HCT116 (cell line): Measurements from ENCODE around the gene NCOA1.

Source experiments
- ATF3 ChIP-seq: IDR thresholded peaks from 2 replicates; pipeline ENCODE4 v1.6.1; 2012
- CEBPB ChIP-seq: IDR thresholded peaks from 2 replicates; pipeline ENCODE4 v1.6.1; 2012; ENCODE audit warnings: low read depth
- EZH2 ChIP-seq: fragments of 200-600 bp; sonication (generic); IDR thresholded peaks from 2 replicates; pipeline ENCODE4 v1.6.1; 2017; ENCODE audit warnings: antibody characterized with exemption, mixed run types
- EZH2phosphoT487 ChIP-seq: fragments of 200-600 bp; IDR thresholded peaks from 2 replicates; pipeline ENCODE4 v1.6.1; 2018; ENCODE audit warnings: antibody characterized with exemption, borderline replicate concordance
- JUND ChIP-seq: IDR thresholded peaks from 2 replicates; pipeline ENCODE4 v1.6.1; 2012
- POLR2A ChIP-seq: IDR thresholded peaks from 2 replicates; pipeline ENCODE4 v1.7.0; 2011; ENCODE audit warnings: borderline replicate concordance; ENCODE audit not compliant: insufficient read depth, insufficient read length; ENCODE audit errors: extremely low read depth
- POLR2AphosphoS5 ChIP-seq: IDR thresholded peaks from 2 replicates; pipeline ENCODE4 v1.6.1; 2011; ENCODE audit warnings: mild to moderate bottlenecking, low read depth, low read length, moderate library complexity
- SP1 ChIP-seq: IDR thresholded peaks from 2 replicates; pipeline ENCODE4 v1.6.1; 2012; ENCODE audit warnings: low read depth
- YY1 ChIP-seq: IDR thresholded peaks from 2 replicates; pipeline ENCODE4 v1.6.1; 2011; ENCODE audit warnings: low read length, low read depth, moderate library complexity, mild to moderate bottlenecking; ENCODE audit not compliant: insufficient replicate concordance; ENCODE audit errors: extremely low read depth
- TF ChIP-seq, protein P1 (sequence below): IDR thresholded peaks from 2 replicates; pipeline ENCODE4 v1.6.1; 2012; ENCODE audit warnings: low read depth
- TF ChIP-seq, protein P2 (sequence below), 3 experiments: fragments of 200-600 bp in 1 of 3; sonication (generic) in 1 of 3; IDR thresholded peaks in 2 of 3; conservative IDR thresholded peaks in 1 of 3; 2 replicates each; pipeline ENCODE4 v1.5.1; 2012 to 2017; ENCODE audit warnings: low read depth in 2 of 3, low read length in 2 of 3, antibody characterized with exemption in 1 of 3, borderline replicate concordance in 1 of 3, control low read depth in 1 of 3, mild to moderate bottlenecking in 1 of 3, mixed read lengths in 1 of 3, mixed run types in 1 of 3, moderate library complexity in 1 of 3; ENCODE audit not compliant: insufficient read depth in 1 of 3
- TF ChIP-seq, protein P3 (sequence below): IDR thresholded peaks from 2 replicates; pipeline ENCODE4 v1.6.1; 2011; ENCODE audit warnings: mild to moderate bottlenecking, low read length, moderate library complexity; ENCODE audit not compliant: insufficient replicate concordance; ENCODE audit errors: extremely low read depth

GRCh38 chr2:24745825-24746224 is 254.8 kb downstream of the NCOA1 start:
- TF ChIP-seq EZH2: no peak
- TF ChIP-seq POLR2A: no peak
- TF ChIP-seq, protein P1, sequence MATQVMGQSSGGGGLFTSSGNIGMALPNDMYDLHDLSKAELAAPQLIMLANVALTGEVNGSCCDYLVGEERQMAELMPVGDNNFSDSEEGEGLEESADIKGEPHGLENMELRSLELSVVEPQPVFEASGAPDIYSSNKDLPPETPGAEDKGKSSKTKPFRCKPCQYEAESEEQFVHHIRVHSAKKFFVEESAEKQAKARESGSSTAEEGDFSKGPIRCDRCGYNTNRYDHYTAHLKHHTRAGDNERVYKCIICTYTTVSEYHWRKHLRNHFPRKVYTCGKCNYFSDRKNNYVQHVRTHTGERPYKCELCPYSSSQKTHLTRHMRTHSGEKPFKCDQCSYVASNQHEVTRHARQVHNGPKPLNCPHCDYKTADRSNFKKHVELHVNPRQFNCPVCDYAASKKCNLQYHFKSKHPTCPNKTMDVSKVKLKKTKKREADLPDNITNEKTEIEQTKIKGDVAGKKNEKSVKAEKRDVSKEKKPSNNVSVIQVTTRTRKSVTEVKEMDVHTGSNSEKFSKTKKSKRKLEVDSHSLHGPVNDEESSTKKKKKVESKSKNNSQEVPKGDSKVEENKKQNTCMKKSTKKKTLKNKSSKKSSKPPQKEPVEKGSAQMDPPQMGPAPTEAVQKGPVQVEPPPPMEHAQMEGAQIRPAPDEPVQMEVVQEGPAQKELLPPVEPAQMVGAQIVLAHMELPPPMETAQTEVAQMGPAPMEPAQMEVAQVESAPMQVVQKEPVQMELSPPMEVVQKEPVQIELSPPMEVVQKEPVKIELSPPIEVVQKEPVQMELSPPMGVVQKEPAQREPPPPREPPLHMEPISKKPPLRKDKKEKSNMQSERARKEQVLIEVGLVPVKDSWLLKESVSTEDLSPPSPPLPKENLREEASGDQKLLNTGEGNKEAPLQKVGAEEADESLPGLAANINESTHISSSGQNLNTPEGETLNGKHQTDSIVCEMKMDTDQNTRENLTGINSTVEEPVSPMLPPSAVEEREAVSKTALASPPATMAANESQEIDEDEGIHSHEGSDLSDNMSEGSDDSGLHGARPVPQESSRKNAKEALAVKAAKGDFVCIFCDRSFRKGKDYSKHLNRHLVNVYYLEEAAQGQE: no peak
- TF ChIP-seq, protein P2, sequence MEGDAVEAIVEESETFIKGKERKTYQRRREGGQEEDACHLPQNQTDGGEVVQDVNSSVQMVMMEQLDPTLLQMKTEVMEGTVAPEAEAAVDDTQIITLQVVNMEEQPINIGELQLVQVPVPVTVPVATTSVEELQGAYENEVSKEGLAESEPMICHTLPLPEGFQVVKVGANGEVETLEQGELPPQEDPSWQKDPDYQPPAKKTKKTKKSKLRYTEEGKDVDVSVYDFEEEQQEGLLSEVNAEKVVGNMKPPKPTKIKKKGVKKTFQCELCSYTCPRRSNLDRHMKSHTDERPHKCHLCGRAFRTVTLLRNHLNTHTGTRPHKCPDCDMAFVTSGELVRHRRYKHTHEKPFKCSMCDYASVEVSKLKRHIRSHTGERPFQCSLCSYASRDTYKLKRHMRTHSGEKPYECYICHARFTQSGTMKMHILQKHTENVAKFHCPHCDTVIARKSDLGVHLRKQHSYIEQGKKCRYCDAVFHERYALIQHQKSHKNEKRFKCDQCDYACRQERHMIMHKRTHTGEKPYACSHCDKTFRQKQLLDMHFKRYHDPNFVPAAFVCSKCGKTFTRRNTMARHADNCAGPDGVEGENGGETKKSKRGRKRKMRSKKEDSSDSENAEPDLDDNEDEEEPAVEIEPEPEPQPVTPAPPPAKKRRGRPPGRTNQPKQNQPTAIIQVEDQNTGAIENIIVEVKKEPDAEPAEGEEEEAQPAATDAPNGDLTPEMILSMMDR (IDR thresholded peaks at IDR 0.05 in 2 of 3, conservative IDR thresholded peaks at IDR 0.05 in 1 of 3; ENCODE audit: borderline replicate concordance in 1 of 3, insufficient read depth in 1 of 3, low read depth in 2 of 3, low read length in 2 of 3): no peak
- TF ChIP-seq EZH2phosphoT487: no peak
- TF ChIP-seq POLR2AphosphoS5: no peak
- no peak for TF ChIP-seq SP1
- TF ChIP-seq JUND: no peak
- no peak for TF ChIP-seq YY1
- TF ChIP-seq ATF3: no peak
- TF ChIP-seq, protein P3, sequence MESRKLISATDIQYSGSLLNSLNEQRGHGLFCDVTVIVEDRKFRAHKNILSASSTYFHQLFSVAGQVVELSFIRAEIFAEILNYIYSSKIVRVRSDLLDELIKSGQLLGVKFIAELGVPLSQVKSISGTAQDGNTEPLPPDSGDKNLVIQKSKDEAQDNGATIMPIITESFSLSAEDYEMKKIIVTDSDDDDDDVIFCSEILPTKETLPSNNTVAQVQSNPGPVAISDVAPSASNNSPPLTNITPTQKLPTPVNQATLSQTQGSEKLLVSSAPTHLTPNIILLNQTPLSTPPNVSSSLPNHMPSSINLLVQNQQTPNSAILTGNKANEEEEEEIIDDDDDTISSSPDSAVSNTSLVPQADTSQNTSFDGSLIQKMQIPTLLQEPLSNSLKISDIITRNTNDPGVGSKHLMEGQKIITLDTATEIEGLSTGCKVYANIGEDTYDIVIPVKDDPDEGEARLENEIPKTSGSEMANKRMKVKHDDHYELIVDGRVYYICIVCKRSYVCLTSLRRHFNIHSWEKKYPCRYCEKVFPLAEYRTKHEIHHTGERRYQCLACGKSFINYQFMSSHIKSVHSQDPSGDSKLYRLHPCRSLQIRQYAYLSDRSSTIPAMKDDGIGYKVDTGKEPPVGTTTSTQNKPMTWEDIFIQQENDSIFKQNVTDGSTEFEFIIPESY: no peak
- TF ChIP-seq CEBPB: no peak
